Fibroblast of mammary gland (primary cell): Measurements from ENCODE around the gene RPTOR.

Experiments
- DNase-seq: peaks from one replicate; pipeline ENCODE4 v3.0.0-alpha.2; 2010; ENCODE audit warnings: low read depth
- H3K4me3 ChIP-seq: 2 replicates; pipeline ENCODE4 v1.5.1; 2011; ENCODE audit warnings: low read depth, mild to moderate bottlenecking, low read length, moderate library complexity; ENCODE audit not compliant: control insufficient read depth
- TF ChIP-seq, protein P1 (sequence below): conservative IDR thresholded peaks from 2 replicates; pipeline ENCODE4 v1.5.1; 2011; ENCODE audit warnings: low read depth, low read length, inconsistent platforms; ENCODE audit not compliant: control insufficient read depth, insufficient read depth

Gene RPTOR

DNA sequence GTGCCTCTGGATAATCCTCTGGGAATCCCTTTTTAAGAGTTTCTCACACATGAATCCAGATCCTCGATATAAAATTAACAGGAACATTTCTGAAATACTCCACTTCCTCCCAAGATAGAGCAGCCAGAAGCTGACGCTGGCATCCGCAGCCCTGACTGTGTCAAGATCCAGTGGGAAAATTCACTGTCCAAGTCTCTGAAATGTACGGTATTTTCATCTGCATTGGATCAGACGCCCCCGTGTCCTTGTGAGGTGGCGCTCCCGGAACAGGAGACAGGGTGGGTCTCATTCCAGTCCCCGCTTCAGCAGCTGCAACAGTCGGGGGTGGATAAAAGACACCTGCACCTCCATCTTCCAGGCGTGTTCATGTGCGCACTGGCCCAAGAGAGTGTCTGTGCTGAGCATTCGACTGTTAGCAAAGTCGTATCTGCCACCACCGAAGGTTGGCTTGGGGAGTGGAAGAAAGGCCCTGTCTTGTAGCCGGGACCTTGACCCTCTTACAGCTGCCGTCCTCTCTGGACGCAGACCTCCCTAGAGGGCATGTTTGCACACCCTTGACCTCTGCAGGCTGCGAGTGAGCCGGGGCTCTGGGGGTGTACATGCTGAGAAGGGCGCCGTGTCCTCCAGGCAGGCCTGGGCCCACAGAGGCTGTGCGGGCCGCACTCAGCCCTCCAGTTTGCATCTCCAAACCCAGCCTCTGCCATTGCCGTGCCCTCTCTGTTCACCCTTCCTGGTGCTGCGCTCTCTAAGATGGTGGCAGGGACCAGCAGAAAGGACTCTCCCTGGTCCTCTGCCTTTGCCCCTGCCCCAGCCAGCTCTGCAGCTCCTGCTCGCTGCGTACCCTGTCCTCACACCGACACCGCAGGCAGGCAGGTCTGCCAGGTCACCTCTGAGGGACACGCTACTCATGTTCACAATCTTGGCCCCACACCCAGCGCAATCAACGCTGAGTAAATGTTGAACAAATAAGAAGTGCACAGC, 375.0 kb downstream of the RPTOR start:
- DNase-seq = no peak
- no peak overlapping the region for H3K4me3 ChIP-seq
- TF ChIP-seq, protein P1, sequence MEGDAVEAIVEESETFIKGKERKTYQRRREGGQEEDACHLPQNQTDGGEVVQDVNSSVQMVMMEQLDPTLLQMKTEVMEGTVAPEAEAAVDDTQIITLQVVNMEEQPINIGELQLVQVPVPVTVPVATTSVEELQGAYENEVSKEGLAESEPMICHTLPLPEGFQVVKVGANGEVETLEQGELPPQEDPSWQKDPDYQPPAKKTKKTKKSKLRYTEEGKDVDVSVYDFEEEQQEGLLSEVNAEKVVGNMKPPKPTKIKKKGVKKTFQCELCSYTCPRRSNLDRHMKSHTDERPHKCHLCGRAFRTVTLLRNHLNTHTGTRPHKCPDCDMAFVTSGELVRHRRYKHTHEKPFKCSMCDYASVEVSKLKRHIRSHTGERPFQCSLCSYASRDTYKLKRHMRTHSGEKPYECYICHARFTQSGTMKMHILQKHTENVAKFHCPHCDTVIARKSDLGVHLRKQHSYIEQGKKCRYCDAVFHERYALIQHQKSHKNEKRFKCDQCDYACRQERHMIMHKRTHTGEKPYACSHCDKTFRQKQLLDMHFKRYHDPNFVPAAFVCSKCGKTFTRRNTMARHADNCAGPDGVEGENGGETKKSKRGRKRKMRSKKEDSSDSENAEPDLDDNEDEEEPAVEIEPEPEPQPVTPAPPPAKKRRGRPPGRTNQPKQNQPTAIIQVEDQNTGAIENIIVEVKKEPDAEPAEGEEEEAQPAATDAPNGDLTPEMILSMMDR = no peak

DNA sequence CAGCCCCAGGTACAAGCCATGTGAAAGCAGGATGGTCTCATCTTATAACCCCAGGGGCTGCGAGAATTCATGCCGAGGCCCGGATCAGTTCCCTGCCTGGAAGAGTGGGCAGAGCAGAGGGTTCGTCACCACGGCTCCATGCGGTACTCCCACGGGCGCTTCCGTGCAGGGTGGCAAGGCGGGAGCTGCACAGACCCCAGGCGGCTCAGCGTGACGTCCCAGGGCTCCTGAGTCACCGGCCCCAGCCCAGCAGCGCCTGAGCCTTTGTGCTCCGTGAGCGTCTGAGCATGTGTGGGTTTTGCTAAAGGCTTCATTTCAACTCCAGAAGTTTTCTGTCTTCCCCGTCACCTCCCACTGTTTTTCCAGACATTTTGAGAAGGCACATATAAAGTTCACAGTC, 375.8 kb downstream of the RPTOR start:
- peak; percentile 67 for DNase-seq
- TF ChIP-seq, protein P1 = no peak

DNA sequence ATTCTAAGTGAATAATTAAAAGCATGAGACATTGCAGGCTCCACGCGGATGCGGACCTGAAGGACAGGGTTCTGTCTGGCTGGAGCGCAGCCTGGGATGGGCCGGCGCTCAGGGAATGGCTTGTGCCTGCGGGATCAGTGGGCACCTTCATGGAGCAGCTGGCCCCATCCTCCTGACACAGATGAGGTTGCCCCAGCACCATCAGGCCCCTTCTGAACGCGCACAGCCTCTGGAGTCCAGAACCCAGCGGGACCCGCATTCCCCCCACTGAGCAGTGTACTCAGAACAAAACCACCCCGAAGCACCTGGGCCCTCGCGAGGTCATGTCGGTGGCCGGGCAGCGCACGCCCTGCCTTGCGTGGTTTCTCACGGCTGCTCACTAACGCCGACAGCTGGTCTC, 376.5 kb downstream of the RPTOR start:
- DNase-seq = no peak
- no peak overlapping the region for H3K4me3 ChIP-seq
- TF ChIP-seq, protein P1 = no peak

More for the DNA sequence above, 375.8 kb downstream of the RPTOR start:
- H3K4me3 ChIP-seq = no peak overlapping the region

DNA sequence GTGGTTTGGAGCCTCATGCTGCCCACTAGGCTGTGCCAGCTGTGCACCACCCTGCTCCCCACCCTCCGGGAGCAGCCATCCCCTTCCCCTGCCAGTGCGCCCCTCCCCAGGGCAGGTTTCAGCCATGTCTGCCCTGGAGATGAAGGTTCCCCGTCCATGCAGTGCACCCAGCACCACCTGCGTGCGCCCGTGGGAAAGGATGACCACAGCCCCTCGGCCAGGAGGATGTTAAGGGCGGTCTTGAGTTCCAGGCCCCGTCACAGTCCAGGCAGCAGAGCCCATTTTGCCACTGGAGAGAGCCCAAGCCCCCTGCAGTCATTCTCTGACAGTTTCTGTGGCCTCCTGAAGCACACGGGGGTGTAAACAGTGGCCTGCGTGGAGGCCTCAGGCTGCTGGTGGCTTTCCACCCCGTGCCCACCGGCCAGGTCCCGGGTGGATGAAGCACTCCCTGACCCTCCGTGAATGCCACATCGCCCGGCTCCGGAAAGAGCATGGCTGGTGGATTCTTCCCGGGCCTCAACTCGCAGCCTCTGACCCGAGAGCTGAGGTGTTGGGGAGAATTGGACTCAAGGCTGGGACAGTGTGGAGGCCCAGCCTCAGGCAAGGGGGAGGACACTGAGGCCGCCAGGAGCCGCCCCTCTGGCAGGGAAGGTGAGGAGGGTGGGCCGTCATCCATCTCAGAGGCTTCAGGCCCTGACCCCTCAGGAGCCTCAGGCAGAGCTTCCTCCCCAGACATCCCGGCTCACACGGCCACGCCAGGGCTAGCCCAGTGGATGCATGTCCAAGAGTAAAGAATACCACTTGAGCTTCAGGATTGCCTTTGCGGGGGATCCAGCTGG, 377.3 kb downstream of the RPTOR start:
- DNase-seq = no peak
- TF ChIP-seq, protein P1 = no peak
- no peak overlapping the region for H3K4me3 ChIP-seq

DNA sequence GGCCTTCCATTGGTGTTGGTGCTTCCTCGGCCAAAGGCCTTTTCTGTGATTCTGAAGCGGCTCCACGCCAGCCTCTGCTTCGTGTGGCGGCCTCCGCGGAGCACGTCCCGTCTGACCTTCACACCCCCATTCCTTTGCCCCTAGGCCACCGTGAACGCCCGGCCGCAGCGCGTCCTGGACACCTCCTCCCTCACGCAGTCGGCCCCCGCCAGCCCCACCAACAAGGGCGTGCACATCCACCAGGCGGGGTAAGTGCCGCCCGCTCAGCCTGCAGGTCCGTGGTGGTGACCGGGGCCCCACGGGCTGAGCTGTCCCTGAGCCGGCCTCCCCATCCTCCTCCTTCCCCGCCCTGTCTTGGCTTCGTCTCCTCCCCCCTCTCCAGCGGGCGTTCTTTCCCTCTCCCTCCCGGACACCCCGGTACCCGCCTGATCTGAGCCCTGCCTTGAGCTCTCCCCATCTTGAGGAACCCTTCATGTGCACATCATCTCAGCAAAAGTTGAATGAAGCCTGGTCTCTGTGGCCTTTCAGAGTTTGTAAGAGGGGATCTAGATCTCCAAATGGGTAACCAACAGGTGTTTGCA, 378.0 kb downstream of the RPTOR start:
- TF ChIP-seq, protein P1 = no peak
- no peak for DNase-seq

More for the DNA sequence above, 378.0 kb downstream of the RPTOR start:
- no peak overlapping the region for H3K4me3 ChIP-seq
